MCF 10A (cell line): ENCODE data around the gene HBA2. TPM values are rescaled to one million over a fixed set of nuclear protein-coding genes. Genes with fewer than 3 reads are reported as not detected.

ENCODE experiments used
- BruUV-seq: library from RNA; stranded (reverse); fragments of 400-500 nt; replicated peaks from 2 replicates; lab custom pipeline; 2021; lab: Mats Ljungman, UMichigan
- CTCF ChIA-PET: fragments of 300-600 bp; sonication (Branson Sonifier 250); formaldehyde crosslinking; extraction: SDS; loops from one replicate; lab custom pipeline; 2021; ENCODE audit warnings: antibody characterized with exemption, inconsistent platforms; lab: Yijun Ruan, JAX
- POLR2A ChIA-PET: fragments of 300-600, 350-650 bp; sonication (Branson Sonifier 250); formaldehyde crosslinking; extraction: SDS; loops from one replicate; lab custom pipeline; 2020; ENCODE audit warnings: antibody characterized with exemption, inconsistent platforms; lab: Yijun Ruan, JAX
- DNase-seq: peaks from one replicate; pipeline ENCODE4 v3.0.0-alpha.2; 2018; ENCODE audit not compliant: unreplicated experiment
- H3K27ac Mint-ChIP-seq: one replicate; pipeline ENCODE4 v1.8.0; 2022; ENCODE audit warnings: mild to moderate bottlenecking, low read depth, mixed read lengths; ENCODE audit not compliant: unreplicated experiment
- H3K27me3 Mint-ChIP-seq: one replicate; pipeline ENCODE4 v1.8.0; 2022; ENCODE audit warnings: mixed read lengths; ENCODE audit not compliant: insufficient read depth, unreplicated experiment
- H3K36me3 Mint-ChIP-seq: one replicate; pipeline ENCODE4 v1.8.0; 2022; ENCODE audit warnings: mild to moderate bottlenecking, moderate library complexity, mixed read lengths; ENCODE audit not compliant: insufficient read depth, unreplicated experiment
- H3K4me1 Mint-ChIP-seq: one replicate; pipeline ENCODE4 v1.8.0; 2022; ENCODE audit warnings: mixed read lengths; ENCODE audit not compliant: insufficient read depth, unreplicated experiment
- H3K4me3 Mint-ChIP-seq: one replicate; pipeline ENCODE4 v1.8.0; 2022; ENCODE audit warnings: mild to moderate bottlenecking, moderate library complexity, mixed read lengths; ENCODE audit not compliant: unreplicated experiment
- H3K9me3 Mint-ChIP-seq: one replicate; pipeline ENCODE4 v1.8.0; 2022; ENCODE audit warnings: mixed read lengths; ENCODE audit not compliant: unreplicated experiment
- intact Hi-C: fragments of 100-400 bp; cut with micrococcal nuclease; formaldehyde crosslinking; loops from 2 replicates; pipeline ENCODE4 v1.14.1; 2022
- total RNA-seq: library from RNA; stranded (reverse); gene quantifications from 2 replicates; pipeline ENCODE4 v1.2.3, GENCODE V29; 2022
- TF ChIP-seq, protein P1 (sequence below): fragments of 200-600 bp; IDR thresholded peaks from one replicate; pipeline ENCODE4 v1.8.0; 2022; ENCODE audit warnings: antibody characterized with exemption, mild to moderate bottlenecking; ENCODE audit not compliant: unreplicated experiment

Gene HBA2
- total RNA-seq, 1 experiment from 2014 or later: not detected

DNA sequence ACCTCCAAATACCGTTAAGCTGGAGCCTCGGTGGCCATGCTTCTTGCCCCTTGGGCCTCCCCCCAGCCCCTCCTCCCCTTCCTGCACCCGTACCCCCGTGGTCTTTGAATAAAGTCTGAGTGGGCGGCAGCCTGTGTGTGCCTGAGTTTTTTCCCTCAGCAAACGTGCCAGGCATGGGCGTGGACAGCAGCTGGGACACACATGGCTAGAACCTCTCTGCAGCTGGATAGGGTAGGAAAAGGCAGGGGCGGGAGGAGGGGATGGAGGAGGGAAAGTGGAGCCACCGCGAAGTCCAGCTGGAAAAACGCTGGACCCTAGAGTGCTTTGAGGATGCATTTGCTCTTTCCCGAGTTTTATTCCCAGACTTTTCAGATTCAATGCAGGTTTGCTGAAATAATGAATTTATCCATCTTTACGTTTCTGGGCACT lies 4.7 kb downstream of the HBA2 start:
- ChIA-PET POLR2A (no interaction called here), CTCF (interaction anchor here (0.6 to 0.8 kb wide), 2 partner anchors 56 to 71 kb away, joined by 3 read pairs; no protein-coding TSS in a partner anchor)
- Mint-ChIP-seq H3K4me3 (no peak overlapping the region), H3K36me3 (no peaks in the 10 kb centered on the region), H3K9me3 (no peaks in the 10 kb centered on the region), H3K4me1 (no peaks in the 10 kb centered on the region), H3K27ac (no peak overlapping the region), H3K27me3 (peaks cover 37% of the 10 kb centered on the region)
- TF ChIP-seq, protein P1, sequence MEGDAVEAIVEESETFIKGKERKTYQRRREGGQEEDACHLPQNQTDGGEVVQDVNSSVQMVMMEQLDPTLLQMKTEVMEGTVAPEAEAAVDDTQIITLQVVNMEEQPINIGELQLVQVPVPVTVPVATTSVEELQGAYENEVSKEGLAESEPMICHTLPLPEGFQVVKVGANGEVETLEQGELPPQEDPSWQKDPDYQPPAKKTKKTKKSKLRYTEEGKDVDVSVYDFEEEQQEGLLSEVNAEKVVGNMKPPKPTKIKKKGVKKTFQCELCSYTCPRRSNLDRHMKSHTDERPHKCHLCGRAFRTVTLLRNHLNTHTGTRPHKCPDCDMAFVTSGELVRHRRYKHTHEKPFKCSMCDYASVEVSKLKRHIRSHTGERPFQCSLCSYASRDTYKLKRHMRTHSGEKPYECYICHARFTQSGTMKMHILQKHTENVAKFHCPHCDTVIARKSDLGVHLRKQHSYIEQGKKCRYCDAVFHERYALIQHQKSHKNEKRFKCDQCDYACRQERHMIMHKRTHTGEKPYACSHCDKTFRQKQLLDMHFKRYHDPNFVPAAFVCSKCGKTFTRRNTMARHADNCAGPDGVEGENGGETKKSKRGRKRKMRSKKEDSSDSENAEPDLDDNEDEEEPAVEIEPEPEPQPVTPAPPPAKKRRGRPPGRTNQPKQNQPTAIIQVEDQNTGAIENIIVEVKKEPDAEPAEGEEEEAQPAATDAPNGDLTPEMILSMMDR: no peak
- intact Hi-C loops: no loop called here
- BruUV-seq: no TSS peak
- DNase-seq: no peak

DNA sequence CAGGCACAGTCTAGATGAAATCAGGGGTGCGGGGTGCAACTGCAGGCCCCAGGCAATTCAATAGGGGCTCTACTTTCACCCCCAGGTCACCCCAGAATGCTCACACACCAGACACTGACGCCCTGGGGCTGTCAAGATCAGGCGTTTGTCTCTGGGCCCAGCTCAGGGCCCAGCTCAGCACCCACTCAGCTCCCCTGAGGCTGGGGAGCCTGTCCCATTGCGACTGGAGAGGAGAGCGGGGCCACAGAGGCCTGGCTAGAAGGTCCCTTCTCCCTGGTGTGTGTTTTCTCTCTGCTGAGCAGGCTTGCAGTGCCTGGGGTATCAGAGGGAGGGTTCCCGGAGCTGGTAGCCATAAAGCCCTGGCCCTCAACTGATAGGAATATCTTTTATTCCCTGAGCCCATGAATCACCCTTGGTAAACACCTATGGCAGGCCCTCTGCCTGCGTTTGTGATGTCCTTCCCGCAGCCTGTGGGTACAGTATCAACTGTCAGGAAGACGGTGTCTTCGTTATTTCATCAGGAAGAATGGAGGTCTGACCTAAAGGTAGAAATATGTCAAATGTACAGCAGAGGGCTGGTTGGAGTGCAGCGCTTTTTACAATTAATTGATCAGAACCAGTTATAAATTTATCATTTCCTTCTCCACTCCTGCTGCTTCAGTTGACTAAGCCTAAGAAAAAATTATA lies 5.4 kb downstream of the HBA2 start:
- BruUV-seq: no TSS peak
- no peaks in the 10 kb centered on the region for H3K9me3 Mint-ChIP-seq
- TF ChIP-seq, protein P1: no peak
- peaks cover 1% of the 10 kb centered on the region for H3K36me3 Mint-ChIP-seq
- intact Hi-C loops: no loop called here
- CTCF ChIA-PET: interaction anchor here (0.6 kb wide), 1 partner anchor 56 kb away, joined by 3 read pairs; no protein-coding TSS in a partner anchor
- no peak overlapping the region for H3K4me3 Mint-ChIP-seq
- H3K27ac Mint-ChIP-seq: no peak overlapping the region
- POLR2A ChIA-PET: no interaction called here
- no peaks in the 10 kb centered on the region for H3K4me1 Mint-ChIP-seq
- no peak for DNase-seq
- peaks cover 37% of the 10 kb centered on the region for H3K27me3 Mint-ChIP-seq

DNA sequence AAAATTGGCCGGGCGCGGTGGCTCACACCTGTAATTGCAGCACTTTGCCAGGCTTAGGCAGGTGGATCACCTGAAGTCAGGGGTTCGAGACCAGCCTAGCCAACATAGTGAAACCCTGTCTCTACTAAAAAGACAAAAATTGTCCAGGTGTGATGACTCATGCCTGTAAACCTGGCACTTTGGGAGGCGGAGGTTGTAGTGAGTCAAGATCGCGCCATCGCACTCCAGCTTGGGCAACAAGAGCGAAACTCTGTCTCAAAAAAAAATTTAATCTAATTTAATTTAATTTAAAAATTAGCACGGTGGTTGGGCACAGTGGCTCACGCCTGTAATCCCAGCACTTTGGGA lies 6.0 kb downstream of the HBA2 start:
- peaks cover 34% of the 10 kb centered on the region for H3K27me3 Mint-ChIP-seq
- no peak overlapping the region for H3K4me3 Mint-ChIP-seq
- no TSS peak for BruUV-seq
- TF ChIP-seq, protein P1: no peak
- H3K36me3 Mint-ChIP-seq: peaks cover 6% of the 10 kb centered on the region
- ChIA-PET CTCF (no interaction called here), POLR2A (no interaction called here)
- intact Hi-C loops: no loop called here
- H3K4me1 Mint-ChIP-seq: no peaks in the 10 kb centered on the region
- peak; percentile 62 for DNase-seq
- H3K9me3 Mint-ChIP-seq: no peaks in the 10 kb centered on the region
- no peak overlapping the region for H3K27ac Mint-ChIP-seq

DNA sequence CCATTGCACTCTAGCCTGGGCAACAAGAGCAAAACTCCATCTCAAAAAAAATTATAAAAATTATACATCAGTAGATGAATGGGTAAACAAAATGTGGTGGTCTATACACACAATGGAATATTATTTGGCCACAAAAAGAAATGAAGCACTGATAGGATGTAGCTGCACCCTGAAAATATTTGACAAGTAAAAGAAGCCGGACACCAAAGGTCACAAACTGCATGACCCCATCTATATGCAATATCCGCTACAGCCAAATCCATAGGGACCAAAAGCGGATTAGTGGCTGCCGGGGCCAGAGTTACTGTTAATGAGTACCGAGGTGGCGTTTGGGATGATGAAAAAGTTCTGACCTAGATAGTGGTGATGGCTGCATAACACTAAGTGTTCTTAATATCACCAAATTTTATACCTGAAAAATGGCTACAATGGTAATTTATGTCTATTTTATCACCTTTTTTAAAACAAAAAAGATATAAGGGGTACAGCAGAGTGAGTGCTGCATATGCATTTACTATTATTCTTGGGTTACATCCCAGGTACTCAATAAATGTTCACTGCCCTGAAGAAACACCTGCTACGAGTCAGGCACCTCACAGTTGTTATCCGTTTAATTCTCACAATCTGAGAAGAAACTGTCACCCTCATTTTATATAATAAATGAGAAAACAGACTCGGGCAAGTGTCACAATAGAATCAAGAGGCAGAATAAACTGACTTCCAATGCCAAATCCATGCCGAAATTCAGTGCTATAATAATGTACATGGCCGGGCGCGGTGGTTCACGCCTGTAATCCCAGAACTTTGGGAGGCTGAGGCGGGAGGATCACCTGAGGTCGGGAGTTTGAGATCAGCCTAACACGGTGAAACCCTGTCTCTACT lies 6.8 kb downstream of the HBA2 start:
- ChIA-PET POLR2A (no interaction called here), CTCF (interaction anchor here (4.7 kb wide), 1 partner anchor 73 kb away, joined by 27 read pairs; no protein-coding TSS in a partner anchor)
- Mint-ChIP-seq H3K9me3 (no peaks in the 10 kb centered on the region), H3K27me3 (peaks cover 26% of the 10 kb centered on the region), H3K4me3 (no peak overlapping the region), H3K27ac (no peak overlapping the region), H3K4me1 (no peaks in the 10 kb centered on the region), H3K36me3 (peaks cover 9% of the 10 kb centered on the region)
- intact Hi-C loops: no loop called here
- no TSS peak for BruUV-seq
- DNase-seq: no peak
- TF ChIP-seq, protein P1: no peak
